SK-N-SH treated with all-trans-retinoic acid at 6 μM for 48 hours (cell line): ENCODE results near the gene WIPI1.
A peak's percentile ranks its signal among the peaks of the same experiment; 100 is the strongest.

Experiments used
- ATAC-seq: fragments of 200-7000 bp; cut with Tn5 transposase; 3 replicates; pipeline ENCODE4 v1.9.1; 2020; ENCODE audit warnings: mild to moderate bottlenecking, moderate library complexity
- ARNTL ChIP-seq: fragments of 450-650 bp; formaldehyde crosslinking; IDR thresholded peaks from 2 replicates; pipeline ENCODE4 v1.5.0; 2020; ENCODE audit warnings: low read depth, mild to moderate bottlenecking, moderate library complexity, borderline replicate concordance
- BACH2 ChIP-seq: fragments of 250-450 bp; sonication (Bioruptor Pico); IDR thresholded peaks from 2 replicates; pipeline ENCODE4 v1.9.0; 2021; ENCODE audit warnings: mild to moderate bottlenecking, borderline replicate concordance
- CSDC2 ChIP-seq: fragments of 250-450 bp; sonication (Bioruptor Pico); IDR thresholded peaks from 2 replicates; pipeline ENCODE4 v1.5.0; 2020; ENCODE audit warnings: mild to moderate bottlenecking, moderate library complexity
- ESRRG ChIP-seq: fragments of 250-450 bp; sonication (Bioruptor Pico); IDR thresholded peaks from 2 replicates; pipeline ENCODE4 v1.6.1; 2021; ENCODE audit warnings: mild to moderate bottlenecking
- GLIS3 ChIP-seq: fragments of 250-450 bp; sonication (Bioruptor Pico); IDR thresholded peaks from 2 replicates; pipeline ENCODE4 v1.5.0; 2020; ENCODE audit warnings: mild to moderate bottlenecking, moderate library complexity
- ISL1 ChIP-seq: fragments of 250-450 bp; sonication (Bioruptor Pico); IDR thresholded peaks from 2 replicates; pipeline ENCODE4 v2.1.2; 2022; ENCODE audit warnings: mild to moderate bottlenecking, moderate library complexity
- OSR1 ChIP-seq: fragments of 250-450 bp; sonication (Bioruptor Pico); IDR thresholded peaks from 2 replicates; pipeline ENCODE4 v1.8.0; 2022; ENCODE audit warnings: moderate library complexity, mild to moderate bottlenecking, inconsistent platforms
- PPARA ChIP-seq: fragments of 250-450 bp; sonication (Bioruptor Pico); IDR thresholded peaks from 2 replicates; pipeline ENCODE4 v1.5.0; 2020; ENCODE audit warnings: mild to moderate bottlenecking, borderline replicate concordance
- RARB ChIP-seq: fragments of 250-450 bp; sonication (Bioruptor Pico); IDR thresholded peaks from 2 replicates; pipeline ENCODE4 v1.8.0; 2021; ENCODE audit warnings: mild to moderate bottlenecking, moderate library complexity
- SNAI2 ChIP-seq: fragments of 250-450 bp; sonication (Bioruptor Pico); IDR thresholded peaks from 2 replicates; pipeline ENCODE4 v1.5.0; 2020; ENCODE audit warnings: mild to moderate bottlenecking, moderate library complexity
- TCF4 ChIP-seq: fragments of 250-450 bp; sonication (Bioruptor Pico); IDR thresholded peaks from 2 replicates; pipeline ENCODE4 v1.8.0; 2021; ENCODE audit warnings: mild to moderate bottlenecking, moderate library complexity, borderline replicate concordance
- TOX ChIP-seq: fragments of 250-450 bp; sonication (Bioruptor Pico); IDR thresholded peaks from 2 replicates; pipeline ENCODE4 v1.8.0; 2021; ENCODE audit warnings: mild to moderate bottlenecking, moderate library complexity, borderline replicate concordance
- ZC3H10 ChIP-seq: fragments of 250-450 bp; sonication (Bioruptor Pico); IDR thresholded peaks from 2 replicates; pipeline ENCODE4 v1.5.1; 2021; ENCODE audit warnings: mild to moderate bottlenecking, moderate library complexity
- ZFP3 ChIP-seq: fragments of 250-450 bp; sonication (Bioruptor Pico); IDR thresholded peaks from 2 replicates; pipeline ENCODE4 v1.5.0; 2020; ENCODE audit warnings: mild to moderate bottlenecking, moderate library complexity
- ZFP30 ChIP-seq: fragments of 450-650 bp; formaldehyde crosslinking; IDR thresholded peaks from 2 replicates; pipeline ENCODE4 v1.5.0; 2022; ENCODE audit warnings: mild to moderate bottlenecking, moderate library complexity
- ZNF565 ChIP-seq: fragments of 450-650 bp; formaldehyde crosslinking; conservative IDR thresholded peaks from 2 replicates; pipeline ENCODE4 v1.5.0; 2020; ENCODE audit warnings: low read depth, mild to moderate bottlenecking, moderate library complexity
- ZNF70 ChIP-seq: fragments of 450-650 bp; formaldehyde crosslinking; IDR thresholded peaks from 2 replicates; pipeline ENCODE4 v1.5.0; 2020; ENCODE audit warnings: mild to moderate bottlenecking, moderate library complexity
- ZNF8 ChIP-seq: fragments of 450-650 bp; formaldehyde crosslinking; IDR thresholded peaks from 2 replicates; pipeline ENCODE4 v1.5.0; 2020; ENCODE audit warnings: mild to moderate bottlenecking, moderate library complexity
- TF ChIP-seq, protein P1 (sequence below): fragments of 250-450 bp; sonication (Bioruptor Pico); IDR thresholded peaks from 2 replicates; pipeline ENCODE4 v1.8.0; 2020; ENCODE audit warnings: mild to moderate bottlenecking, moderate library complexity, borderline replicate concordance
- TF ChIP-seq, protein P2 (sequence below): fragments of 250-450 bp; sonication (Bioruptor Pico); IDR thresholded peaks from 2 replicates; pipeline ENCODE4 v1.5.1; 2021; ENCODE audit warnings: mild to moderate bottlenecking, moderate library complexity
- TF ChIP-seq, protein P3 (sequence below): fragments of 250-450 bp; sonication (Bioruptor Pico); IDR thresholded peaks from 2 replicates; pipeline ENCODE4 v1.5.1; 2020; ENCODE audit warnings: low read depth, mild to moderate bottlenecking, moderate library complexity
- TF ChIP-seq, protein P4 (sequence below): fragments of 250-450 bp; sonication (Bioruptor Pico); IDR thresholded peaks from 2 replicates; pipeline ENCODE4 v1.8.0; 2021; ENCODE audit warnings: low read depth, mild to moderate bottlenecking, moderate library complexity, borderline replicate concordance

The WIPI1 gene

DNA sequence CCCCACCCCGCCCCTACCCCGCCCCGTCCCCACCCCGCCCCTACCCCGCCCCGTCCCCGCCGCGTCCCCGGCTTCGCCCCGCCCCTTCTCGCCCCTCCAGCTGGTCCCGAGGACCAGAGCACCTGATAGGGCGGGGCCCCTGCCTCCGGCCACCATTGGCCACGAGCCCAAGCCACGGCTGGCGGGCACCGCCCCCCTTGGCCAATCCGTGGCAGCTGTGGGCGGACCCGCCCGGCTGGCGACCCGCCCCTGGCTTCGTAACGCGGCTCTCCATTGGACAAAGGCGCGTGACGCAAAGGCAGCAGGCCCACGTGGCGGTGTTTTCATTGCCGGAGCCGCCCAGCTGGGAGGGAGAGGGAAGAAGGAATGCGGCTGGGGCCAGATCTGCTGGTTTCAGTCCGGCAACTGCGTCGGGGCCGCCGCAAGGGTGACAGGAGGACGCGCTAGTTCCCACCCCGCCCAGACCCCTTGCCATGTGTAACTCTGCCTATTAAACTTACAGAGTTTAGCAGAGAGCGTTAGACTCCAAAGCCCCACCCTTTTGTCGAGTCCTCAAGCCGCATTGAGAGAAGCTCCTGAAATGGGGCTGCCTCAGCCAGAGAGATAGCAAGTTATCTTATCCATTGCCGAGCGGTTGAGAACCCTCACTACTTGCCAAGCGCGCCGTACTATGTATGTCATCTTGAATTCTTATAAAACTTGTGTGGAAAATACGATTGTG is 403 bp upstream of the WIPI1 start:
- no peak for TF ChIP-seq ZC3H10 (CRISPR knock-in tag)
- TF ChIP-seq, protein P1, sequence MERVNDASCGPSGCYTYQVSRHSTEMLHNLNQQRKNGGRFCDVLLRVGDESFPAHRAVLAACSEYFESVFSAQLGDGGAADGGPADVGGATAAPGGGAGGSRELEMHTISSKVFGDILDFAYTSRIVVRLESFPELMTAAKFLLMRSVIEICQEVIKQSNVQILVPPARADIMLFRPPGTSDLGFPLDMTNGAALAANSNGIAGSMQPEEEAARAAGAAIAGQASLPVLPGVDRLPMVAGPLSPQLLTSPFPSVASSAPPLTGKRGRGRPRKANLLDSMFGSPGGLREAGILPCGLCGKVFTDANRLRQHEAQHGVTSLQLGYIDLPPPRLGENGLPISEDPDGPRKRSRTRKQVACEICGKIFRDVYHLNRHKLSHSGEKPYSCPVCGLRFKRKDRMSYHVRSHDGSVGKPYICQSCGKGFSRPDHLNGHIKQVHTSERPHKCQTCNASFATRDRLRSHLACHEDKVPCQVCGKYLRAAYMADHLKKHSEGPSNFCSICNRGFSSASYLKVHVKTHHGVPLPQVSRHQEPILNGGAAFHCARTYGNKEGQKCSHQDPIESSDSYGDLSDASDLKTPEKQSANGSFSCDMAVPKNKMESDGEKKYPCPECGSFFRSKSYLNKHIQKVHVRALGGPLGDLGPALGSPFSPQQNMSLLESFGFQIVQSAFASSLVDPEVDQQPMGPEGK (CRISPR knock-in tag): no peak
- no peak for TF ChIP-seq TCF4
- no peak for TF ChIP-seq ARNTL (CRISPR knock-in tag)
- TF ChIP-seq TOX (CRISPR knock-in tag): no peak
- no peak for TF ChIP-seq ZNF8 (CRISPR knock-in tag)
- TF ChIP-seq RARB: no peak
- TF ChIP-seq ISL1 (CRISPR knock-in tag): no peak
- no peak for TF ChIP-seq BACH2 (CRISPR knock-in tag)
- TF ChIP-seq, protein P2, sequence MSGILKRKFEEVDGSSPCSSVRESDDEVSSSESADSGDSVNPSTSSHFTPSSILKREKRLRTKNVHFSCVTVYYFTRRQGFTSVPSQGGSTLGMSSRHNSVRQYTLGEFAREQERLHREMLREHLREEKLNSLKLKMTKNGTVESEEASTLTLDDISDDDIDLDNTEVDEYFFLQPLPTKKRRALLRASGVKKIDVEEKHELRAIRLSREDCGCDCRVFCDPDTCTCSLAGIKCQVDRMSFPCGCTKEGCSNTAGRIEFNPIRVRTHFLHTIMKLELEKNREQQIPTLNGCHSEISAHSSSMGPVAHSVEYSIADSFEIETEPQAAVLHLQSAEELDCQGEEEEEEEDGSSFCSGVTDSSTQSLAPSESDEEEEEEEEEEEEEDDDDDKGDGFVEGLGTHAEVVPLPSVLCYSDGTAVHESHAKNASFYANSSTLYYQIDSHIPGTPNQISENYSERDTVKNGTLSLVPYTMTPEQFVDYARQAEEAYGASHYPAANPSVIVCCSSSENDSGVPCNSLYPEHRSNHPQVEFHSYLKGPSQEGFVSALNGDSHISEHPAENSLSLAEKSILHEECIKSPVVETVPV (CRISPR knock-in tag): no peak
- TF ChIP-seq OSR1 (CRISPR knock-in tag): no peak
- TF ChIP-seq, protein P3, sequence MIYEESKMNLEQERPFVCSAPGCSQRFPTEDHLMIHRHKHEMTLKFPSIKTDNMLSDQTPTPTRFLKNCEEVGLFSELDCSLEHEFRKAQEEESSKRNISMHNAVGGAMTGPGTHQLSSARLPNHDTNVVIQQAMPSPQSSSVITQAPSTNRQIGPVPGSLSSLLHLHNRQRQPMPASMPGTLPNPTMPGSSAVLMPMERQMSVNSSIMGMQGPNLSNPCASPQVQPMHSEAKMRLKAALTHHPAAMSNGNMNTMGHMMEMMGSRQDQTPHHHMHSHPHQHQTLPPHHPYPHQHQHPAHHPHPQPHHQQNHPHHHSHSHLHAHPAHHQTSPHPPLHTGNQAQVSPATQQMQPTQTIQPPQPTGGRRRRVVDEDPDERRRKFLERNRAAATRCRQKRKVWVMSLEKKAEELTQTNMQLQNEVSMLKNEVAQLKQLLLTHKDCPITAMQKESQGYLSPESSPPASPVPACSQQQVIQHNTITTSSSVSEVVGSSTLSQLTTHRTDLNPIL (CRISPR knock-in tag): no peak
- no peak for TF ChIP-seq ESRRG (CRISPR knock-in tag)
- no peak for TF ChIP-seq CSDC2
- TF ChIP-seq PPARA (CRISPR knock-in tag): no peak
- no peak for TF ChIP-seq ZNF70 (CRISPR knock-in tag)
- TF ChIP-seq ZFP30 (CRISPR knock-in tag): no peak
- no peak for TF ChIP-seq ZFP3 (CRISPR knock-in tag)

DNA sequence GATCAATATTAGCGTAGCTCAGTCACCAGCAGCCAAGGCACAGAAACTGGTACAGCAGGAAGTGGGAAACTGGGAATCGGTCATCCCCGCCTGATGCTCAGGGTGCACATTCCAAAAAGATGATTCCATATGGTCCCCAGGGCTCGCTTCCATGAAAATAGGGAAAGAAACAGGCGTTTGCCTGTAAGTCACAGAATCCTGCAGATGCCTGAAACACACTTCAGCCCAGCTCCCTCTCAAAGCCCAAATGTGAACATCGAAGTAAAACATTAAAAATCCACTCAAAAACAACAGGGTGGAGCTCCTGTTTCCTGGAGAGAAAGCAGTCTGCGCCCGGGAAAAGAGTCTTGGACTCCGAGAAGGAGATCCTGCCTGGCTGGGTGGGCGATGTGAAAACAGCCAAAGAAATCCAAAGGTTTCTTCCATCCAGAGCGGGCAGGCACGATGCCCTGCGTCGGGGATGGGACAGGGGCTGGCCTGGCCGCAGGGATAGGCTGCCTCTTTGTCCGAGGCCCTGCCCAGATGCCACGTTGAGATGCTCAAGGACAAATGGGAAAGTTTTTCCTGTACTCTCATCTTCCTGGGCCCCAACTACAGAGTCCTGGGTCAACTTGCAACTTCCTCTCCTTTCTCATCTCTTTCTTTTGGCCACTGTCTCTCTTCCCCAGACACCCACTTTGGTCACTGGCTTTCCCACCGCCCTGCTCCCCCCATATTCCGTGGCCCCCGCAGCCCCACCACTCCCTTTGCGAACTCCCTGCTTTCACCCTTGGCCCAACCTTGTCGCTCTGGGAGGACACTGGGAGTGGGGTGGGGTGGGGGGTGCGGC is 743 bp downstream of the WIPI1 start:
- no peak for TF ChIP-seq RARB
- no peak for TF ChIP-seq ISL1 (CRISPR knock-in tag)
- no peak for TF ChIP-seq GLIS3 (CRISPR knock-in tag)
- no peak for TF ChIP-seq ZNF565 (CRISPR knock-in tag)
- TF ChIP-seq SNAI2 (CRISPR knock-in tag): no peak
- no peak for TF ChIP-seq ZFP3 (CRISPR knock-in tag)
- TF ChIP-seq, protein P4, sequence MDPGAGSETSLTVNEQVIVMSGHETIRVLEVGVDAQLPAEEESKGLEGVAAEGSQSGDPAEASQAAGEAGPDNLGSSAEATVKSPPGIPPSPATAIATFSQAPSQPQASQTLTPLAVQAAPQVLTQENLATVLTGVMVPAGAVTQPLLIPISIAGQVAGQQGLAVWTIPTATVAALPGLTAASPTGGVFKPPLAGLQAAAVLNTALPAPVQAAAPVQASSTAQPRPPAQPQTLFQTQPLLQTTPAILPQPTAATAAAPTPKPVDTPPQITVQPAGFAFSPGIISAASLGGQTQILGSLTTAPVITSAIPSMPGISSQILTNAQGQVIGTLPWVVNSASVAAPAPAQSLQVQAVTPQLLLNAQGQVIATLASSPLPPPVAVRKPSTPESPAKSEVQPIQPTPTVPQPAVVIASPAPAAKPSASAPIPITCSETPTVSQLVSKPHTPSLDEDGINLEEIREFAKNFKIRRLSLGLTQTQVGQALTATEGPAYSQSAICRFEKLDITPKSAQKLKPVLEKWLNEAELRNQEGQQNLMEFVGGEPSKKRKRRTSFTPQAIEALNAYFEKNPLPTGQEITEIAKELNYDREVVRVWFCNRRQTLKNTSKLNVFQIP (CRISPR knock-in tag): no peak
- TF ChIP-seq ESRRG (CRISPR knock-in tag): no peak
- no peak for TF ChIP-seq ZC3H10 (CRISPR knock-in tag)
- TF ChIP-seq, protein P2 (CRISPR knock-in tag): no peak
- TF ChIP-seq, protein P3 (CRISPR knock-in tag): no peak
- TF ChIP-seq ZNF70 (CRISPR knock-in tag): no peak
- TF ChIP-seq ARNTL (CRISPR knock-in tag): no peak
- TF ChIP-seq TCF4: no peak; the same call in 1 of the 2 replicates
- ATAC-seq: peak; percentile 93

More for the DNA sequence above, 403 bp upstream of the WIPI1 start:
- peak; percentile 84 for ATAC-seq
